IMR-90 (cell line): ENCODE results near the gene IER5L. TPM values are rescaled to one million over a fixed set of nuclear protein-coding genes. Genes with fewer than 3 reads are reported as not detected.

ENCODE experiments used
- ATAC-seq: fragments of 200-7000 bp; cut with Tn5 transposase; 2 replicates; pipeline ENCODE4 v1.9.1; 2020; ENCODE audit warnings: low read depth, mild to moderate bottlenecking, moderate library complexity
- BruUV-seq: library from RNA; stranded (reverse); fragments of 400-500 nt; replicated peaks from 2 replicates; lab custom pipeline; 2021; lab: Mats Ljungman, UMichigan
- CTCF ChIA-PET: fragments of 300-600 bp; formaldehyde crosslinking; extraction: SDS; loops from one replicate; lab custom pipeline; 2021; ENCODE audit warnings: antibody characterized with exemption; lab: Yijun Ruan, JAX
- POLR2A ChIA-PET: fragments of 300-600 bp; sonication (Branson Sonifier 250); formaldehyde crosslinking; loops from one replicate; lab custom pipeline; 2022; ENCODE audit warnings: antibody characterized with exemption; ENCODE audit not compliant: unreplicated experiment; lab: Charles Lee
- DNase-seq: peaks from one replicate; pipeline ENCODE4 v3.0.0; 2013
- H2AFZ ChIP-seq: replicated peaks from 2 replicates; pipeline ENCODE3; 2013; ENCODE audit warnings: low read length, mild to moderate bottlenecking; ENCODE audit not compliant: poor library complexity
- H2AK5ac ChIP-seq: 2 replicates; pipeline ENCODE4 v1.6.1; 2013; ENCODE audit warnings: low read depth, low read length, inconsistent platforms
- H2AK9ac ChIP-seq: replicated peaks from 2 replicates; pipeline ENCODE3; 2013; ENCODE audit warnings: mild to moderate bottlenecking, low read depth, low read length, moderate library complexity; ENCODE audit not compliant: poor library complexity
- H2BK120ac ChIP-seq: 2 replicates; pipeline ENCODE4 v1.6.1; 2013; ENCODE audit warnings: low read depth, low read length, inconsistent platforms
- H2BK15ac ChIP-seq: 3 replicates; pipeline ENCODE4 v1.6.1; 2013; ENCODE audit warnings: low read depth, low read length, inconsistent platforms
- H2BK20ac ChIP-seq: 2 replicates; pipeline ENCODE4 v1.6.1; 2013; ENCODE audit warnings: low read depth, mild to moderate bottlenecking, inconsistent platforms, low read length, moderate library complexity
- H2BK5ac ChIP-seq: 2 replicates; pipeline ENCODE4 v1.6.1; 2013; ENCODE audit warnings: mild to moderate bottlenecking, low read depth, low read length, inconsistent platforms; ENCODE audit not compliant: poor library complexity, severe bottlenecking
- H3K14ac ChIP-seq: replicated peaks from 2 replicates; pipeline ENCODE4 v1.6.1; 2013; ENCODE audit warnings: low read depth, low read length, inconsistent platforms
- H3K18ac ChIP-seq: 2 replicates; pipeline ENCODE4 v1.6.1; 2013; ENCODE audit warnings: low read depth, low read length, control low read depth
- H3K23ac ChIP-seq: 2 replicates; pipeline ENCODE4 v1.6.1; 2013; ENCODE audit warnings: low read depth, low read length, inconsistent platforms
- H3K27ac ChIP-seq: 2 replicates; pipeline ENCODE4 v1.5.1; 2013; ENCODE audit warnings: mild to moderate bottlenecking, control low read depth, low read length; ENCODE audit not compliant: insufficient read depth
- H3K27me3 ChIP-seq: 2 replicates; pipeline ENCODE4 v1.6.1; 2013; ENCODE audit warnings: low read length; ENCODE audit not compliant: control insufficient read depth, insufficient read depth
- H3K36me3 ChIP-seq: 2 replicates; pipeline ENCODE4 v1.6.1; 2013; ENCODE audit warnings: low read length, mixed read lengths; ENCODE audit not compliant: control insufficient read depth, insufficient read depth
- H3K4ac ChIP-seq: 2 replicates; pipeline ENCODE4 v1.6.1; 2013; ENCODE audit warnings: low read depth, low read length, inconsistent platforms
- H3K4me1 ChIP-seq: 2 replicates; pipeline ENCODE4 v1.6.1; 2013; ENCODE audit warnings: low read length, mixed read lengths; ENCODE audit not compliant: control insufficient read depth, insufficient read depth
- H3K4me2 ChIP-seq: 2 replicates; pipeline ENCODE4 v1.6.1; 2013; ENCODE audit warnings: low read depth, mild to moderate bottlenecking, control low read depth, low read length, moderate library complexity
- H3K4me3 ChIP-seq: 2 replicates; pipeline ENCODE4 v1.5.1; 2013; ENCODE audit warnings: low read depth, mild to moderate bottlenecking, control low read depth, low read length, moderate library complexity; ENCODE audit not compliant: insufficient read depth
- H3K56ac ChIP-seq: 2 replicates; pipeline ENCODE4 v1.6.1; 2013; ENCODE audit warnings: low read length, inconsistent platforms; ENCODE audit not compliant: insufficient read depth; ENCODE audit errors: extremely low read depth
- H3K79me1 ChIP-seq, 2 experiments: 2 replicates each; pipeline ENCODE4 v1.6.1; 2013; ENCODE audit warnings: low read length in 2 of 2, inconsistent platforms in 1 of 2, low read depth in 1 of 2
- H3K9ac ChIP-seq: 2 replicates; pipeline ENCODE4 v1.6.1; 2013; ENCODE audit warnings: low read depth, low read length, control low read depth
- H3K9me1 ChIP-seq: 2 replicates; pipeline ENCODE4 v1.6.1; 2013; ENCODE audit warnings: low read length, inconsistent platforms; ENCODE audit not compliant: insufficient read depth
- H3K9me3 ChIP-seq: 2 replicates; pipeline ENCODE4 v1.6.1; 2013; ENCODE audit warnings: low read length; ENCODE audit not compliant: control insufficient read depth, insufficient read depth
- H4K20me1 ChIP-seq: 2 replicates; pipeline ENCODE4 v1.6.1; 2013; ENCODE audit warnings: low read length, inconsistent platforms; ENCODE audit not compliant: insufficient read depth
- H4K5ac ChIP-seq: 2 replicates; pipeline ENCODE4 v1.6.1; 2013; ENCODE audit warnings: mild to moderate bottlenecking, low read depth, low read length, control low read depth
- H4K8ac ChIP-seq, 2 experiments: 2 replicates each; pipeline ENCODE4 v1.6.1; 2013; ENCODE audit warnings: low read depth in 2 of 2, low read length in 2 of 2, control low read depth in 1 of 2, inconsistent platforms in 1 of 2
- H4K91ac ChIP-seq: 2 replicates; pipeline ENCODE4 v1.6.1; 2013; ENCODE audit warnings: low read depth, low read length, inconsistent platforms; ENCODE audit not compliant: insufficient read depth
- BHLHE40 ChIP-seq: fragments of 150-350 bp; IDR thresholded peaks from 2 replicates; pipeline ENCODE4 v1.6.1; 2016; ENCODE audit warnings: mild to moderate bottlenecking, low read depth, low read length
- CEBPB ChIP-seq: IDR thresholded peaks from 2 replicates; pipeline ENCODE4 v1.6.1; 2012; ENCODE audit warnings: low read depth, low read length, improper control_type of control experiment
- CHD1 ChIP-seq: IDR thresholded peaks from 2 replicates; pipeline ENCODE4 v1.6.1; 2012; ENCODE audit warnings: low read depth, low read length, improper control_type of control experiment
- CTCF ChIP-seq: conservative IDR thresholded peaks from 2 replicates; pipeline ENCODE4 v1.5.1; 2012; ENCODE audit warnings: mild to moderate bottlenecking, low read depth, low read length, improper control_type of control experiment
- ELK1 ChIP-seq: fragments of 150-350 bp; IDR thresholded peaks from 2 replicates; pipeline ENCODE4 v1.6.1; 2016; ENCODE audit warnings: low read depth, mild to moderate bottlenecking, low read length, moderate library complexity, borderline replicate concordance
- FOS ChIP-seq: fragments of 150-350 bp; IDR thresholded peaks from 2 replicates; pipeline ENCODE4 v1.6.1; 2016; ENCODE audit warnings: low read depth, low read length
- MAFK ChIP-seq: IDR thresholded peaks from 2 replicates; pipeline ENCODE4 v1.6.1; 2012; ENCODE audit warnings: low read depth, low read length, improper control_type of control experiment
- MAZ ChIP-seq: IDR thresholded peaks from 2 replicates; pipeline ENCODE4 v1.6.1; 2012; ENCODE audit warnings: low read depth, mild to moderate bottlenecking, low read length, improper control_type of control experiment, moderate library complexity, borderline replicate concordance
- MXI1 ChIP-seq: IDR thresholded peaks from 2 replicates; pipeline ENCODE4 v1.6.1; 2012; ENCODE audit warnings: low read depth, mild to moderate bottlenecking, low read length, moderate library complexity, borderline replicate concordance
- NFE2L2 ChIP-seq: fragments of 150-350 bp; IDR thresholded peaks from 2 replicates; pipeline ENCODE4 v1.6.1; 2016; ENCODE audit warnings: low read depth, mild to moderate bottlenecking, low read length
- POLR2A ChIP-seq: IDR thresholded peaks from 2 replicates; pipeline ENCODE4 v1.6.1; 2012; ENCODE audit warnings: mild to moderate bottlenecking, low read depth, low read length
- RAD21 ChIP-seq: IDR thresholded peaks from 2 replicates; pipeline ENCODE4 v1.6.1; 2012; ENCODE audit warnings: low read length, improper control_type of control experiment
- RCOR1 ChIP-seq: IDR thresholded peaks from 2 replicates; pipeline ENCODE4 v1.6.1; 2012; ENCODE audit warnings: mild to moderate bottlenecking, low read length, improper control_type of control experiment; ENCODE audit not compliant: insufficient replicate concordance
- RFX5 ChIP-seq: IDR thresholded peaks from 2 replicates; pipeline ENCODE4 v1.8.0; 2012; ENCODE audit warnings: low read depth, mild to moderate bottlenecking, low read length, moderate library complexity
- SMC3 ChIP-seq: fragments of 150-350 bp; IDR thresholded peaks from 2 replicates; pipeline ENCODE4 v1.6.1; 2016; ENCODE audit warnings: low read depth, mild to moderate bottlenecking, antibody characterized with exemption, low read length, moderate library complexity
- USF2 ChIP-seq: fragments of 150-350 bp; IDR thresholded peaks from 2 replicates; pipeline ENCODE4 v1.6.1; 2017; ENCODE audit warnings: mild to moderate bottlenecking, antibody characterized with exemption, low read length, low read depth
- WGBS, 2 experiments: methylation state at CpG; one replicate each; pipeline versions ENCODE4 v1.1.5 to v1.1.7; 2013; ENCODE audit warnings: missing lambda C conversion rate in 2 of 2; ENCODE audit not compliant: insufficient read length in 1 of 2; ENCODE audit errors: extremely low coverage in 2 of 2; 5-methylcytosine and 5-hydroxymethylcytosine counted together
- dilution Hi-C: fragments of 300-500 bp; cut with HindIII; formaldehyde crosslinking; loops from one replicate; pipeline ENCODE4 v1.14.3; 2018; ENCODE audit warnings: low sequenced_read_pairs; ENCODE audit not compliant: unreplicated experiment
- in situ Hi-C: fragments of 300-500 bp; cut with MboI; formaldehyde crosslinking; loops from 3 replicates; pipeline ENCODE4 v1.14.3; 2019; ENCODE audit warnings: low sequenced_read_pairs, inconsistent platforms, mixed read lengths
- intact Hi-C: fragments of 100-400 bp; cut with micrococcal nuclease; formaldehyde crosslinking; loops from 2 replicates; pipeline ENCODE4 v1.10.0; 2022
- polyA plus RNA-seq, 3 experiments: library from polyadenylated mRNA; depleted of rRNA; stranded (reverse); fragments of >200 nt; gene quantifications; 2 replicates each; pipeline ENCODE4 v1.2.3, GENCODE V29; 2012; ENCODE audit warnings: low replicate concordance in 1 of 3
- total RNA-seq: library from RNA; depleted of rRNA; stranded (reverse); fragments of >200 nt; gene quantifications from 2 replicates; pipeline ENCODE4 v1.2.3, GENCODE V29; 2012

The IER5L gene
- total and polyA plus RNA-seq, 2 of the 4 experiments (the other 2 are of a cell fraction) = 12.5 to 13.4 TPM

GRCh38 chr9:129151469-129151868 lies 26.6 kb downstream of the IER5L start:
- Histone ChIP-seq H3K27ac (no peak overlapping the region), H3K56ac (no peak overlapping the region), H3K9me3 (no peaks in the 10 kb centered on the region), H3K9ac (no peak overlapping the region), H2BK15ac (no peak overlapping the region), H4K91ac (no peak overlapping the region; the same call in 1 of the 2 replicates), H2BK20ac (no peak overlapping the region), H3K14ac (no peak overlapping the region), H3K9me1 (peaks cover 7% of the 10 kb centered on the region; the same call in 1 of the 2 replicates), H3K23ac (no peak overlapping the region), H4K5ac (no peak overlapping the region), H3K4me1 (peaks cover 8% of the 10 kb centered on the region), H3K4ac (no peak overlapping the region), H2BK5ac (no peak overlapping the region), H3K27me3 (no peaks in the 10 kb centered on the region), H4K20me1 (no peaks in the 10 kb centered on the region), H2AFZ (no peak overlapping the region), H2AK9ac (no peak overlapping the region), H3K4me3 (no peak overlapping the region), H3K79me1 (peaks cover 16 to 57% of the 10 kb centered on the region in 2 experiments), H3K18ac (no peak overlapping the region), H3K4me2 (no peak overlapping the region), H2BK120ac (no peak overlapping the region), H2AK5ac (peak overlapping the region; percentile 18; the same call in 1 of the 2 replicates), H4K8ac (no peak overlapping the region), H3K36me3 (peaks cover 37% of the 10 kb centered on the region)
- dilution Hi-C loops (no loop called here), intact Hi-C loops (no loop called here), in situ Hi-C loops (no loop called here)
- no peak for TF ChIP-seq CTCF
- TF ChIP-seq SMC3 = no peak
- TF ChIP-seq RFX5 = no peak
- TF ChIP-seq MXI1 = no peak
- no peak for TF ChIP-seq CEBPB
- no peak for TF ChIP-seq CHD1
- TF ChIP-seq RCOR1 = no peak
- TF ChIP-seq MAZ = no peak
- no peak for TF ChIP-seq MAFK
- no peak for TF ChIP-seq ELK1
- TF ChIP-seq FOS = no peak
- no peak for TF ChIP-seq NFE2L2
- TF ChIP-seq RAD21 = no peak
- TF ChIP-seq POLR2A = no peak
- TF ChIP-seq USF2 = no peak
- no peak for TF ChIP-seq BHLHE40
- WGBS, 2 experiments = 98% methylated on average over 8 of the region's 15 CpGs; no CpG with 5 or more reads in 1 of the 2 experiments
- BruUV-seq = no TSS peak
- DNase-seq (no peak), ATAC-seq (no peak)
- ChIA-PET POLR2A (no interaction called here), CTCF (no interaction called here)
